Ishikawa (cell line): Measurements from ENCODE around the gene CACNA2D3.

Experiments
- CEBPB ChIP-seq: IDR thresholded peaks from 2 replicates; pipeline ENCODE4 v1.6.1; 2012
- CREB1 ChIP-seq: IDR thresholded peaks from 2 replicates; pipeline ENCODE4 v1.6.1; 2012; ENCODE audit warnings: low read depth
- EGR1 ChIP-seq: IDR thresholded peaks from 2 replicates; pipeline ENCODE4 v1.6.1; 2012
- EP300 ChIP-seq: IDR thresholded peaks from 2 replicates; pipeline ENCODE4 v1.6.1; 2012; ENCODE audit warnings: borderline replicate concordance
- FOXM1 ChIP-seq: IDR thresholded peaks from 2 replicates; pipeline ENCODE4 v1.6.1; 2012; ENCODE audit warnings: low read depth, borderline replicate concordance
- NFIC ChIP-seq: IDR thresholded peaks from 2 replicates; pipeline ENCODE4 v1.6.1; 2012
- RAD21 ChIP-seq: IDR thresholded peaks from 2 replicates; pipeline ENCODE4 v1.6.1; 2012; ENCODE audit warnings: low read depth
- REST ChIP-seq: IDR thresholded peaks from 2 replicates; pipeline ENCODE4 v1.6.1; 2012; ENCODE audit warnings: low read depth, mild to moderate bottlenecking
- TAF1 ChIP-seq: IDR thresholded peaks from 2 replicates; pipeline ENCODE4 v1.6.1; 2012; ENCODE audit warnings: low read depth, mild to moderate bottlenecking
- TCF12 ChIP-seq: IDR thresholded peaks from 2 replicates; pipeline ENCODE4 v1.6.1; 2012; ENCODE audit warnings: low read depth
- TEAD4 ChIP-seq: IDR thresholded peaks from 2 replicates; pipeline ENCODE4 v1.6.1; 2012
- YY1 ChIP-seq: IDR thresholded peaks from 2 replicates; pipeline ENCODE4 v1.6.1; 2012; ENCODE audit warnings: low read depth
- ZBTB7A ChIP-seq: IDR thresholded peaks from 2 replicates; pipeline ENCODE4 v1.6.1; 2012; ENCODE audit warnings: low read depth
- TF ChIP-seq, protein P1 (sequence below): IDR thresholded peaks from 2 replicates; pipeline ENCODE4 v1.6.1; 2012
- TF ChIP-seq, protein P2 (sequence below): IDR thresholded peaks from 2 replicates; pipeline ENCODE4 v1.6.1; 2012

The CACNA2D3 gene

GRCh38 chr3:54299169-54299935, 177.0 kb downstream of the CACNA2D3 start:
- TF ChIP-seq FOXM1 (no peak), TAF1 (no peak), RAD21 (no peak), CEBPB (no peak), TEAD4 (no peak), EGR1 (no peak), EP300 (no peak), ZBTB7A (no peak), YY1 (no peak), TCF12 (no peak), NFIC (no peak), REST (no peak), CREB1 (no peak)
- TF ChIP-seq, protein P1, sequence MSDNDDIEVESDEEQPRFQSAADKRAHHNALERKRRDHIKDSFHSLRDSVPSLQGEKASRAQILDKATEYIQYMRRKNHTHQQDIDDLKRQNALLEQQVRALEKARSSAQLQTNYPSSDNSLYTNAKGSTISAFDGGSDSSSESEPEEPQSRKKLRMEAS, result no peak
- TF ChIP-seq, protein P2, sequence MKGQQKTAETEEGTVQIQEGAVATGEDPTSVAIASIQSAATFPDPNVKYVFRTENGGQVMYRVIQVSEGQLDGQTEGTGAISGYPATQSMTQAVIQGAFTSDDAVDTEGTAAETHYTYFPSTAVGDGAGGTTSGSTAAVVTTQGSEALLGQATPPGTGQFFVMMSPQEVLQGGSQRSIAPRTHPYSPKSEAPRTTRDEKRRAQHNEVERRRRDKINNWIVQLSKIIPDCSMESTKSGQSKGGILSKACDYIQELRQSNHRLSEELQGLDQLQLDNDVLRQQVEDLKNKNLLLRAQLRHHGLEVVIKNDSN, result no peak

- no peak for TF ChIP-seq FOXM1
- TF ChIP-seq EGR1, result no peak
- TF ChIP-seq, protein P2, result no peak
- TF ChIP-seq RAD21, result no peak
- no peak for TF ChIP-seq REST
- no peak for TF ChIP-seq TCF12
- no peak for TF ChIP-seq TAF1
These were observed 181.4 kb downstream of the CACNA2D3 start for GRCh38 chr3:54303517-54304375.

DNA sequence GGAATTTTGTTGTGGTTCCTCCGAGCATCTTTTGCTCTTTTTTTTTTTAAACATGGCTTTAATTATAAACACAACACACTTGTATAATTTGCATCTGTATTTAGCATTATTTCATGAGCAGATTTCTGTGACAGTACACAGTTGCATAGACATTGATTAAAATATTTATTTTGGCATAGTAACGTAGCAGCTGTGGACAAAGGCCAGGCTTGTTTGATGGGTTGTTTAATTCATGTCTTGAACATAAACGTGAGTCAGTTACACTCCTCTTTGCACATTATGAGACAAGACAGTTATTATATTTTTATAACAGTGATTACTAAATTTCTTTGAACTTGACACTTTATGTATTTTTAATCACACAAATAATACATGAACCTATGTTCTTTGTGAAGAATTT, 182.5 kb downstream of the CACNA2D3 start:
- TF ChIP-seq EGR1, result no peak
- TF ChIP-seq NFIC, result no peak
- TF ChIP-seq TEAD4, result no peak
- TF ChIP-seq CREB1, result no peak
- TF ChIP-seq RAD21, result no peak
- TF ChIP-seq ZBTB7A, result no peak
- no peak for TF ChIP-seq FOXM1
- no peak for TF ChIP-seq TAF1
- no peak for TF ChIP-seq YY1
- TF ChIP-seq TCF12, result no peak
- TF ChIP-seq, protein P1, result no peak

- TF ChIP-seq TAF1 (no peak), TCF12 (no peak), ZBTB7A (no peak), YY1 (no peak), RAD21 (no peak), EP300 (no peak), TEAD4 (no peak), NFIC (no peak), CEBPB (no peak)
- TF ChIP-seq, protein P2, result no peak
- TF ChIP-seq, protein P1, result no peak
These were observed 183.2 kb downstream of the CACNA2D3 start for GRCh38 chr3:54305409-54306099.
